BLaER1 treated with 17β-estradiol and CSF1 and Interleukin-3, amounts not matched to agents 10 nM and 100 nM (cell line): Measurements from ENCODE around the gene VEPH1.
A peak's percentile ranks its signal among the peaks of the same experiment; 100 is the strongest.

ENCODE experiments used
- H3K27ac ChIP-seq, 11 experiments: shearing (Covaris generic); formaldehyde crosslinking; 2 replicates each; pipeline ENCODE4 v1.8.1; 2022
- H3K27me3 ChIP-seq, 11 experiments: shearing (Covaris generic); formaldehyde crosslinking; 2 replicates each; pipeline ENCODE4 v1.8.1; 2022
- H3K36me3 ChIP-seq, 11 experiments: shearing (Covaris generic); formaldehyde crosslinking; 2 replicates each; pipeline ENCODE4 v1.8.1; 2022
- H3K4me1 ChIP-seq, 10 experiments: shearing (Covaris generic); formaldehyde crosslinking; 2 replicates each; pipeline ENCODE4 v1.8.1; 2022
- H3K4me2 ChIP-seq, 11 experiments: shearing (Covaris generic); formaldehyde crosslinking; 2 replicates each; pipeline ENCODE4 v1.8.1; 2022
- H3K4me3 ChIP-seq, 10 experiments: shearing (Covaris generic); formaldehyde crosslinking; 2 replicates each; pipeline ENCODE4 v1.8.1; 2022
- H3K9ac ChIP-seq, 11 experiments: shearing (Covaris generic); formaldehyde crosslinking; 2 replicates each; pipeline ENCODE4 v1.8.1; 2022
- H3K9me3 ChIP-seq, 11 experiments: shearing (Covaris generic); formaldehyde crosslinking; replicated peaks in 1 of 11; 2 replicates each; pipeline ENCODE4 v1.8.1; 2022
- H4K20me1 ChIP-seq, 11 experiments: shearing (Covaris generic); formaldehyde crosslinking; 2 replicates each; pipeline ENCODE4 v1.8.1; 2022
- Cebpa-rat ChIP-seq, 11 experiments: shearing (Covaris generic); IDR thresholded peaks; 2 replicates each; pipeline ENCODE4 v1.8.1; 2022

The VEPH1 gene

DNA sequence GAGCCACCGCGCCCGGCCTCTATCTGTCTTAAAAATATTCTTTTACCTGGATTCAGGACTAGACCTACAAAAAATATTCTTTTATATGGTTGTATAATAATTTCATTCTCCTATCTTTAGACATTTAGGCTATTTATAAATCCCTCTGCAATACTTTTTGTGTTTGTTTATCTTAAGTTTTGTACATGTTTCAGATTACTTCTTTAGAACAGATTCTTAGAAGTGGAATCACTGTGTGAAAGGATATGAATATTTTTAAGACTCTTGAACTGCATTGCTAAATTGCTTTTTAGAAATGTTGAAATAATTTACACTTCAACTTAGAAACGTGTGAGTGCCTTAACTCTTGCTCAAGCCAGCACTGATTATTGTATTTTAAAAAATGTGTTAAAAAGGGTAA is 197.8 kb downstream of the VEPH1 start:
- H3K4me1 ChIP-seq = no peaks in the 10 kb centered on the region
- no peak overlapping the region for H3K4me2 ChIP-seq
- H3K27me3 ChIP-seq = no peaks in the 10 kb centered on the region
- no peaks in the 10 kb centered on the region for H4K20me1 ChIP-seq
- no peaks in the 10 kb centered on the region for H3K9me3 ChIP-seq
- no peak overlapping the region for H3K27ac ChIP-seq
- H3K36me3 ChIP-seq = no peaks in the 10 kb centered on the region
- H3K9ac ChIP-seq = no peak overlapping the region
- no peak overlapping the region for H3K4me3 ChIP-seq
- TF ChIP-seq Cebpa-rat (IDR thresholded peaks at IDR 0.05) = no peak

DNA sequence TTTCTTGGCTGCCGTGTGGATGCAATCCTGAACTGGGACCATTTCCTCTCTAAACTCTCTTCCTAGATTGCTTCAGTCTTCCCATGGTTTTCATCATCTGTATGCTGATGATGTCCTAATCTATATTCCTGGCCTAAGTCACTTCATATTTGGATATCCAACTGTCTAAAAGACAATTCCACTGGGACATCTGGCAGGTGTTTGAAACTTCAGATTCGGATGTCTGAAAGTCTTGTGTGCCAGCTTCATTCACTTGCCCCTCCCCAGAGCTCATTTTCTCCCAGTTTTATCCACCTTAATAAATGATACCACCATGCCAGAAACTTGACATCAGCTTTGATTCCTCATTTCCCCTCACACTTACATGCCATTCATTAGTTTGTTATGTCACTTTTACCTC is 201.5 kb downstream of the VEPH1 start:
- H3K36me3 ChIP-seq = no peaks in the 10 kb centered on the region
- no peak overlapping the region for H3K27ac ChIP-seq
- no peaks in the 10 kb centered on the region for H3K4me1 ChIP-seq
- no peak for TF ChIP-seq Cebpa-rat (IDR thresholded peaks at IDR 0.05)
- no peaks in the 10 kb centered on the region for H3K27me3 ChIP-seq
- no peaks in the 10 kb centered on the region for H3K9me3 ChIP-seq
- no peak overlapping the region for H3K4me3 ChIP-seq
- H3K9ac ChIP-seq = no peak overlapping the region
- H4K20me1 ChIP-seq = no peaks in the 10 kb centered on the region
- no peak overlapping the region for H3K4me2 ChIP-seq

DNA sequence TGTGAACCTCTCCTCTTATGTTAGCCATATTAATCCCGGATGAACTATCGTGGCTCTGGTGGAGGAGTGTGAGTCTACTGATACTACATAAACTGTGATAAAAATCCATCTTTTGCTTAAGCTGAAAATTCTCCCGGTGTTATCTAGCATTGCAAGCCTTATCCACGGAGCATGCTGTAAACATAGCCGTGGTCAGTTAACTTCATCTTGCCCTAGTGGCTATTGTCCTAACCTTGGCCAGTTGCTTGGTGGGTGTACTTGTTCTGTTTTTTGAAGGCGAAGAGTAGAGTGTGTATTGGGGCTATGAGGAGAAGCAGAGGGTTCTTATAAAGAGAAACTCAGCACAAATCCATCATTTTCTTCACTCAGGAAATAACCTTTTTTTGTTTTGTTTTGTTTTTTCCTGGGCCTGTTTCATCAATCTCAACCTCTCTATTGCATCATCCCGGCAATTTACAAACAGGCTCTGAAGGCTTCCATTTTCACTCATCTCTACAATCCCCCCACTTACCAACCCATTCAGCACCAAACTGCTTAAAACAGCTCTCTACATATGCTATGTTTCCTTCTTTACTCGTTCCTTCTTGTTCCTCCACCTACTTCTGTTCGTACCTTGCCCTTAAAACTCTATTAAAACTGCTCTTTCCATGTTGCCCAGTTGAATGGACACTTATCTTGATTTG is 202.1 kb downstream of the VEPH1 start:
- Histone ChIP-seq H3K27ac (no peak overlapping the region), H3K4me2 (no peak overlapping the region)

DNA sequence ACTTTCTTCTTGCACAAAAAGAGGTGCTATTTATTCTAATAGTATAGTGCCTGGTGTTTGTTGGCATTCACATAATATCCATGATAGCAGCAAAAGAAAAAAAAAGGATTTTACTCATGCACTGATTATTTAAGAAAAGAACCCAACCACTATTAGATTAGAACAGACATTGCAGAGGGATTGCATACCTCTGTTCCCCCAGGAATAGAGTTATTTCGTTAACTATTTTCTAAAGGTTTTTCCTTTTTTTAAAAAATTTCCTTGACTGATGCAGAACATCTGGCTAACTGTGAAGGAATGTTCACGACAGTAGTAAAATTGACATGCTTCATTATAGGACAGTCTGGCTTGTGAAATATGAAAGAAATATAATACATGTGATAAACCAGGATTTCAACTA is 203.1 kb downstream of the VEPH1 start:
- TF ChIP-seq Cebpa-rat (IDR thresholded peaks at IDR 0.05) = no peak
- no peaks in the 10 kb centered on the region for H3K4me1 ChIP-seq
- H3K36me3 ChIP-seq = no peaks in the 10 kb centered on the region
- no peak overlapping the region for H3K9ac ChIP-seq
- H3K27ac ChIP-seq = no peak overlapping the region
- H3K4me3 ChIP-seq = no peak overlapping the region
- no peaks in the 10 kb centered on the region for H3K27me3 ChIP-seq
- H3K4me2 ChIP-seq = no peak overlapping the region
- H4K20me1 ChIP-seq = no peaks in the 10 kb centered on the region
- no peaks in the 10 kb centered on the region for H3K9me3 ChIP-seq

More for the DNA sequence above, 202.1 kb downstream of the VEPH1 start:
- H3K36me3 ChIP-seq = no peaks in the 10 kb centered on the region
- H3K27me3 ChIP-seq = no peaks in the 10 kb centered on the region
- H4K20me1 ChIP-seq = no peaks in the 10 kb centered on the region
- H3K4me1 ChIP-seq = no peaks in the 10 kb centered on the region
- TF ChIP-seq Cebpa-rat (IDR thresholded peaks at IDR 0.05) = peak in 3 of 11 experiments; percentile 10 to 49 (median 10); a peak in 1 of 22 replicates
- H3K9me3 ChIP-seq = no peaks in the 10 kb centered on the region
- H3K9ac ChIP-seq = no peak overlapping the region
- no peak overlapping the region for H3K4me3 ChIP-seq

DNA sequence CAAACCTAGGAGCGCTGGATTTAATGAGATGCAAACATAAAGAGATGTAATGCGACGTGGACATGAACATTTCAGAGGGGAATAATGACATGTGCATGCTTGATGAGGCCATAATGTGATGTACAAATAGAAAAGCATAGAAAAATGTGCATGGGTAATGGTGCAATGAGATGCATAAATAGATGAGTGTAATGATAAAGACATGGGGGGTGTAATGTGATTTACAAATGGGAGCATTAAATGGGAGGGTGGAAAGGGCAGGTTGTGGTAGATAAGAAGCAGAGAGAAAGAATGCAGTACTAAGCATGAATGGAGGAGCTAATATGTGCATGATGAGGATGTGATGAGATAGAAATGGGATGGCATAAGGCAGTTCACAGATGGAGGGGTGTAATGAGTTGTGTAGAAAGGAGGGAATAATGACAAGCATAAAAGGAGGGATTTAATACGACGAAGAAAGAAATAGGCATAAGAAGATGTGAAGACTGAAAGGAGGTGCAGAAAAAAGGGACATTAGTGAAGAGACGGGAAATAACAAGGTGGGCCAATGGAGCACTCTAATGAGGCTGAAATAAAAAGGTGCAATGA is 205.8 kb downstream of the VEPH1 start:
- Histone ChIP-seq H3K4me3 (no peak overlapping the region), H3K4me2 (no peak overlapping the region), H4K20me1 (no peaks in the 10 kb centered on the region), H3K9me3 (no peaks in the 10 kb centered on the region), H3K27me3 (no peaks in the 10 kb centered on the region), H3K9ac (no peak overlapping the region), H3K36me3 (no peaks in the 10 kb centered on the region), H3K4me1 (peaks cover 0 to 5% (median 0%) of the 10 kb centered on the region in 10 experiments; a peak in 2 of 20 replicates), H3K27ac (no peak overlapping the region)
- TF ChIP-seq Cebpa-rat (IDR thresholded peaks at IDR 0.05) = no peak

DNA sequence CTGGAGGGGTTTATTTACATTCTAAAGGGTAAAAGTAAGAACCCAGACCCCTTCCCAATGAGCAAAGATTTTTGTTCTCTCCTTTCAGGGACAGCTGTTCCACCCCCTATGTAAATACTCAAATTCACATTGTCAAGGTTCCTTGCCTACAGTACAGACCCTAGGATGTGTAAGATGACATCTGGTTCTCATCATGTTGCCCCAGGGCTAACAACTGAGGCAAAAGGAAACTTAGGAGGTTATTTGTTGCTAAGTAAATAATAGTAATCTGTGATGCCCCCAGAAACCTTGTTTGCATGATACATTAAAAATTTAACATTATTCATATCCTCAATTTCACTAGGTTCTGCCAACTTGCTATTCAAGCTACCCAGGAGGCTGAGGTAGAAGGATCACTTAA is 208.3 kb downstream of the VEPH1 start:
- Histone ChIP-seq H3K9me3 (no peaks in the 10 kb centered on the region), H3K27me3 (no peaks in the 10 kb centered on the region), H3K4me3 (no peak overlapping the region), H3K27ac (no peak overlapping the region), H3K9ac (no peak overlapping the region), H3K36me3 (no peaks in the 10 kb centered on the region), H3K4me1 (peaks cover 0 to 5% (median 0%) of the 10 kb centered on the region in 10 experiments; a peak in 2 of 20 replicates), H4K20me1 (no peaks in the 10 kb centered on the region), H3K4me2 (no peak overlapping the region)
- no peak for TF ChIP-seq Cebpa-rat (IDR thresholded peaks at IDR 0.05)

DNA sequence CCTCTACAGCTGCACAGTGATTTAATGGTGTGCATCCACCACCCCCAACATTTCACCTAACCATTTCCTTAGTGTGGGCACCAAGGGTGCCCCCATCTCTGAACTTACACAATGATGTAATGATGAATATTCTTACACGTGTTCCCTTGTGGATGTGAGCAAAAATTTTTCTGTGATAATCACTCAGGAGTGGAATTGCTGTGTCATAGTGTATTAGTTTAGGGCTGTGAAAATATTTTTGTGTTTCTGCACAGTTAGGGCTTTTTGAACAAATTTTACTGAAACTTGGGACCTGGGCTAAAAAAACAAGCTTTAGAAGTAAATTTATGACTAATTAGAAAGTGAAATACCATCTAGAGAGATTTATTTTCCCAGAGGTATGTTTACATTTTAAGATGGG is 208.7 kb downstream of the VEPH1 start:
- H3K4me2 ChIP-seq = no peak overlapping the region
- no peaks in the 10 kb centered on the region for H3K27me3 ChIP-seq
- no peak overlapping the region for H3K9ac ChIP-seq
- H3K27ac ChIP-seq = no peak overlapping the region
- no peaks in the 10 kb centered on the region for H3K36me3 ChIP-seq
- H3K9me3 ChIP-seq = no peaks in the 10 kb centered on the region
- no peak overlapping the region for H3K4me3 ChIP-seq
- no peak for TF ChIP-seq Cebpa-rat (IDR thresholded peaks at IDR 0.05)
- peaks cover 0 to 5% (median 0%) of the 10 kb centered on the region in 10 experiments; a peak in 2 of 20 replicates for H3K4me1 ChIP-seq
- no peaks in the 10 kb centered on the region for H4K20me1 ChIP-seq

DNA sequence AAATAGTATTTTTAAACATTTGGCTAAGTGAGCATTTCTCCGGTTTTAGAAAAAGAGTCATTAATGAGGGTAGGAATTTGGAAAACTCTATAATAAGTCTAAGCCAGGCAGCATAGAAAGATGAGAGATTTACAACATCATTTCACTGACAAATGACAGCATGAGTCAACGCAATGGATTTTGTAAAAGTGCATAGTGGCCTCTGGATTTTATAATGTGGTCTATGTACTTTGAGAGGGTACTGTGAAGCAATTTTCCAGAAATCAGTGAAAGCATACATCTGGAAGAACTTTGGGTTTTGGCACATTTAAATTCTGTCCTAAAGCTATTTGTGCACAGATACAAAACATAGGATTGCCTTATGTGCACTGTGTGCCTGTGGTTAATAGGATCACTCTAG is 212.4 kb downstream of the VEPH1 start:
- Histone ChIP-seq H3K36me3 (no peaks in the 10 kb centered on the region), H4K20me1 (no peaks in the 10 kb centered on the region), H3K27ac (no peak overlapping the region), H3K4me1 (peaks cover 0 to 7% (median 0%) of the 10 kb centered on the region in 10 experiments; a peak in 7 of 20 replicates), H3K9ac (no peak overlapping the region), H3K4me2 (no peak overlapping the region), H3K27me3 (no peaks in the 10 kb centered on the region), H3K9me3 (no peaks in the 10 kb centered on the region), H3K4me3 (no peak overlapping the region)
- TF ChIP-seq Cebpa-rat (IDR thresholded peaks at IDR 0.05) = no peak

DNA sequence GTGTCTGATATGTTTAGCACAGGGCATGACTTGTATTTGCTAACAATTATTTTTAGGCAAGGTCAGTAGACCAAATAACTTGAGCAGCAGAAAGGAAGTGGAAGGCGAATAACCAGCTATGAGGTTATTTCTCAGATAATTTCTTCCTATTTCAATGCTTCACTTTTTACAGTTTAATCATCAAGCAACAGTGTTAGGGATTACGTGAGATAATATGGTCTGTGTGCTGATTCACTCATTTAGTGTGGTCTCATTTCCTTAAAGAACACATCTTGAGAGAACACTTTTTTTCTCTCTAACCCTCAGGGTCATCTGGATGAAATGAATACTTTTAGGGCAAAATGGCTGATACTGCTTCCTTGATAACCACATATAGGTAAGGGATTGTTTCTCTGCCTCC is 217.2 kb downstream of the VEPH1 start:
- Histone ChIP-seq H3K27ac (no peak overlapping the region), H3K9me3 (no peaks in the 10 kb centered on the region), H3K4me2 (peak overlapping the region in 3 of 11 experiments; percentile 7 to 44 (median 27); a peak in 6 of 22 replicates), H3K36me3 (no peaks in the 10 kb centered on the region), H3K4me3 (no peak overlapping the region), H4K20me1 (no peaks in the 10 kb centered on the region), H3K27me3 (no peaks in the 10 kb centered on the region), H3K4me1 (peaks cover 0 to 29% (median 0%) of the 10 kb centered on the region in 10 experiments; a peak in 5 of 20 replicates), H3K9ac (no peak overlapping the region)
- TF ChIP-seq Cebpa-rat (IDR thresholded peaks at IDR 0.05) = no peak

DNA sequence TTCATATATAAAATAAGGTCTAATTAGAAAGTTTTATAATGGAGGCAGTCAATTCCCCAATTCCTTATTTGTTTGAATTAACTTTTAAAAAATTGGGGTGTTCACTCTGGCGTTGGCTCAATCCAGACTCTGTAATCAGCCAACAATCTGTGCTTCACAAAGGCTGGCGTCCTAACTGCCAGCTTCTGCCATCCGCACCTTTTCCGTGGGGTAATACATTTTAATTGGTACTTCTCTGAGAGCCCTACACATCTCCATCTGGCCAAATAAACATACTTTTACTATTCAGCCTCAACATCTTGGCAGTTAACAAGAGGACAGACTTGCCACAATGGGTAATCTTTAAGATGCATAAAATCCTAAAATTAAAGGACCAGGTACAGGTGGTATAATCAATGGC is 218.1 kb downstream of the VEPH1 start:
- TF ChIP-seq Cebpa-rat (IDR thresholded peaks at IDR 0.05) = no peak
- peaks cover 0 to 29% (median 0%) of the 10 kb centered on the region in 10 experiments; a peak in 5 of 20 replicates for H3K4me1 ChIP-seq
- H3K27me3 ChIP-seq = no peaks in the 10 kb centered on the region

More for the DNA sequence above, 218.1 kb downstream of the VEPH1 start:
- Histone ChIP-seq H3K9ac (no peak overlapping the region), H3K4me3 (no peak overlapping the region), H3K9me3 (no peaks in the 10 kb centered on the region), H3K27ac (no peak overlapping the region), H3K4me2 (peak overlapping the region in 3 of 11 experiments; percentile 7 to 44 (median 27); a peak in 3 of 22 replicates), H3K36me3 (no peaks in the 10 kb centered on the region), H4K20me1 (no peaks in the 10 kb centered on the region)
